IMR-90 (cell line): ENCODE results near the gene PSMB5. TPM values are rescaled to one million over a fixed set of nuclear protein-coding genes. Genes with fewer than 3 reads are reported as not detected.

Experiments
- ATAC-seq: fragments of 200-7000 bp; cut with Tn5 transposase; 2 replicates; pipeline ENCODE4 v1.9.1; 2020; ENCODE audit warnings: low read depth, mild to moderate bottlenecking, moderate library complexity
- BruUV-seq: library from RNA; stranded (reverse); fragments of 400-500 nt; replicated peaks from 2 replicates; lab custom pipeline; 2021; lab: Mats Ljungman, UMichigan
- CTCF ChIA-PET: fragments of 300-600 bp; formaldehyde crosslinking; extraction: SDS; loops from one replicate; lab custom pipeline; 2021; ENCODE audit warnings: antibody characterized with exemption; lab: Yijun Ruan, JAX
- POLR2A ChIA-PET: fragments of 300-600 bp; sonication (Branson Sonifier 250); formaldehyde crosslinking; loops from one replicate; lab custom pipeline; 2022; ENCODE audit warnings: antibody characterized with exemption; ENCODE audit not compliant: unreplicated experiment; lab: Charles Lee
- DNase-seq: peaks from one replicate; pipeline ENCODE4 v3.0.0; 2013
- H2AFZ ChIP-seq: replicated peaks from 2 replicates; pipeline ENCODE3; 2013; ENCODE audit warnings: low read length, mild to moderate bottlenecking; ENCODE audit not compliant: poor library complexity
- H2AK5ac ChIP-seq: 2 replicates; pipeline ENCODE4 v1.6.1; 2013; ENCODE audit warnings: low read depth, low read length, inconsistent platforms
- H2AK9ac ChIP-seq: replicated peaks from 2 replicates; pipeline ENCODE3; 2013; ENCODE audit warnings: mild to moderate bottlenecking, low read depth, low read length, moderate library complexity; ENCODE audit not compliant: poor library complexity
- H2BK120ac ChIP-seq: 2 replicates; pipeline ENCODE4 v1.6.1; 2013; ENCODE audit warnings: low read depth, low read length, inconsistent platforms
- H2BK15ac ChIP-seq: 3 replicates; pipeline ENCODE4 v1.6.1; 2013; ENCODE audit warnings: low read depth, low read length, inconsistent platforms
- H2BK20ac ChIP-seq: 2 replicates; pipeline ENCODE4 v1.6.1; 2013; ENCODE audit warnings: low read depth, mild to moderate bottlenecking, inconsistent platforms, low read length, moderate library complexity
- H2BK5ac ChIP-seq: 2 replicates; pipeline ENCODE4 v1.6.1; 2013; ENCODE audit warnings: mild to moderate bottlenecking, low read depth, low read length, inconsistent platforms; ENCODE audit not compliant: poor library complexity, severe bottlenecking
- H3K14ac ChIP-seq: replicated peaks from 2 replicates; pipeline ENCODE4 v1.6.1; 2013; ENCODE audit warnings: low read depth, low read length, inconsistent platforms
- H3K18ac ChIP-seq: 2 replicates; pipeline ENCODE4 v1.6.1; 2013; ENCODE audit warnings: low read depth, low read length, control low read depth
- H3K23ac ChIP-seq: 2 replicates; pipeline ENCODE4 v1.6.1; 2013; ENCODE audit warnings: low read depth, low read length, inconsistent platforms
- H3K27ac ChIP-seq: 2 replicates; pipeline ENCODE4 v1.5.1; 2013; ENCODE audit warnings: mild to moderate bottlenecking, control low read depth, low read length; ENCODE audit not compliant: insufficient read depth
- H3K27me3 ChIP-seq: 2 replicates; pipeline ENCODE4 v1.6.1; 2013; ENCODE audit warnings: low read length; ENCODE audit not compliant: control insufficient read depth, insufficient read depth
- H3K36me3 ChIP-seq: 2 replicates; pipeline ENCODE4 v1.6.1; 2013; ENCODE audit warnings: low read length, mixed read lengths; ENCODE audit not compliant: control insufficient read depth, insufficient read depth
- H3K4ac ChIP-seq: 2 replicates; pipeline ENCODE4 v1.6.1; 2013; ENCODE audit warnings: low read depth, low read length, inconsistent platforms
- H3K4me1 ChIP-seq: 2 replicates; pipeline ENCODE4 v1.6.1; 2013; ENCODE audit warnings: low read length, mixed read lengths; ENCODE audit not compliant: control insufficient read depth, insufficient read depth
- H3K4me2 ChIP-seq: 2 replicates; pipeline ENCODE4 v1.6.1; 2013; ENCODE audit warnings: low read depth, mild to moderate bottlenecking, control low read depth, low read length, moderate library complexity
- H3K4me3 ChIP-seq: 2 replicates; pipeline ENCODE4 v1.5.1; 2013; ENCODE audit warnings: low read depth, mild to moderate bottlenecking, control low read depth, low read length, moderate library complexity; ENCODE audit not compliant: insufficient read depth
- H3K56ac ChIP-seq: 2 replicates; pipeline ENCODE4 v1.6.1; 2013; ENCODE audit warnings: low read length, inconsistent platforms; ENCODE audit not compliant: insufficient read depth; ENCODE audit errors: extremely low read depth
- H3K79me1 ChIP-seq, 2 experiments: 2 replicates each; pipeline ENCODE4 v1.6.1; 2013; ENCODE audit warnings: low read length in 2 of 2, inconsistent platforms in 1 of 2, low read depth in 1 of 2
- H3K9ac ChIP-seq: 2 replicates; pipeline ENCODE4 v1.6.1; 2013; ENCODE audit warnings: low read depth, low read length, control low read depth
- H3K9me1 ChIP-seq: 2 replicates; pipeline ENCODE4 v1.6.1; 2013; ENCODE audit warnings: low read length, inconsistent platforms; ENCODE audit not compliant: insufficient read depth
- H3K9me3 ChIP-seq: 2 replicates; pipeline ENCODE4 v1.6.1; 2013; ENCODE audit warnings: low read length; ENCODE audit not compliant: control insufficient read depth, insufficient read depth
- H4K20me1 ChIP-seq: 2 replicates; pipeline ENCODE4 v1.6.1; 2013; ENCODE audit warnings: low read length, inconsistent platforms; ENCODE audit not compliant: insufficient read depth
- H4K5ac ChIP-seq: 2 replicates; pipeline ENCODE4 v1.6.1; 2013; ENCODE audit warnings: mild to moderate bottlenecking, low read depth, low read length, control low read depth
- H4K8ac ChIP-seq, 2 experiments: 2 replicates each; pipeline ENCODE4 v1.6.1; 2013; ENCODE audit warnings: low read depth in 2 of 2, low read length in 2 of 2, control low read depth in 1 of 2, inconsistent platforms in 1 of 2
- H4K91ac ChIP-seq: 2 replicates; pipeline ENCODE4 v1.6.1; 2013; ENCODE audit warnings: low read depth, low read length, inconsistent platforms; ENCODE audit not compliant: insufficient read depth
- BHLHE40 ChIP-seq: fragments of 150-350 bp; IDR thresholded peaks from 2 replicates; pipeline ENCODE4 v1.6.1; 2016; ENCODE audit warnings: mild to moderate bottlenecking, low read depth, low read length
- FOS ChIP-seq: fragments of 150-350 bp; IDR thresholded peaks from 2 replicates; pipeline ENCODE4 v1.6.1; 2016; ENCODE audit warnings: low read depth, low read length
- POLR2A ChIP-seq: IDR thresholded peaks from 2 replicates; pipeline ENCODE4 v1.6.1; 2012; ENCODE audit warnings: mild to moderate bottlenecking, low read depth, low read length
- WGBS, 2 experiments: methylation state at CpG; one replicate each; pipeline versions ENCODE4 v1.1.5 to v1.1.7; 2013; ENCODE audit warnings: missing lambda C conversion rate in 2 of 2; ENCODE audit not compliant: insufficient read length in 1 of 2; ENCODE audit errors: extremely low coverage in 2 of 2; 5-methylcytosine and 5-hydroxymethylcytosine counted together
- dilution Hi-C: fragments of 300-500 bp; cut with HindIII; formaldehyde crosslinking; loops from one replicate; pipeline ENCODE4 v1.14.3; 2018; ENCODE audit warnings: low sequenced_read_pairs; ENCODE audit not compliant: unreplicated experiment
- in situ Hi-C: fragments of 300-500 bp; cut with MboI; formaldehyde crosslinking; loops from 3 replicates; pipeline ENCODE4 v1.14.3; 2019; ENCODE audit warnings: low sequenced_read_pairs, inconsistent platforms, mixed read lengths
- intact Hi-C: fragments of 100-400 bp; cut with micrococcal nuclease; formaldehyde crosslinking; loops from 2 replicates; pipeline ENCODE4 v1.10.0; 2022
- polyA plus RNA-seq, 3 experiments: library from polyadenylated mRNA; depleted of rRNA; stranded (reverse); fragments of >200 nt; gene quantifications; 2 replicates each; pipeline ENCODE4 v1.2.3, GENCODE V29; 2012; ENCODE audit warnings: low replicate concordance in 1 of 3
- total RNA-seq: library from RNA; depleted of rRNA; stranded (reverse); fragments of >200 nt; gene quantifications from 2 replicates; pipeline ENCODE4 v1.2.3, GENCODE V29; 2012
- TF ChIP-seq, protein P1 (sequence below): fragments of 150-350 bp; IDR thresholded peaks from 2 replicates; pipeline ENCODE4 v1.6.1; 2016; ENCODE audit warnings: low read depth, mild to moderate bottlenecking, low read length, moderate library complexity, borderline replicate concordance

Gene PSMB5
- total and polyA plus RNA-seq, 2 of the 4 experiments (the other 2 are of a cell fraction): 310 to 321 TPM

- Histone ChIP-seq H2BK5ac (peak overlapping the region; percentile 86), H3K23ac (peak overlapping the region; percentile 96), H2BK20ac (peak overlapping the region; percentile 41), H2AK9ac (peak overlapping the region; percentile 99), H3K36me3 (peaks cover 24% of the 10 kb centered on the region), H3K4me2 (peak overlapping the region; percentile 92), H2AFZ (no peak overlapping the region), H3K4me3 (peak overlapping the region; percentile 87), H3K27me3 (no peaks in the 10 kb centered on the region), H4K8ac (peak overlapping the region; percentile 87 to 89), H3K56ac (peak overlapping the region; percentile 99), H3K4me1 (peaks cover 36% of the 10 kb centered on the region), H4K91ac (peak overlapping the region; percentile 96), H4K5ac (peak overlapping the region; percentile 21; the same call in 1 of the 2 replicates), H3K79me1 (peaks cover 28 to 64% of the 10 kb centered on the region in 2 experiments), H2AK5ac (peak overlapping the region; percentile 97), H3K27ac (peak overlapping the region; percentile 81), H3K9ac (peak overlapping the region; percentile 90), H3K4ac (peak overlapping the region; percentile 89), H2BK15ac (peak overlapping the region; percentile 83), H4K20me1 (peaks cover 21% of the 10 kb centered on the region), H3K14ac (peak overlapping the region; percentile 95), H2BK120ac (peak overlapping the region; percentile 84), H3K9me3 (no peaks in the 10 kb centered on the region), H3K18ac (peak overlapping the region; percentile 77), H3K9me1 (peaks cover 5% of the 10 kb centered on the region; the same call in 1 of the 2 replicates)
- BruUV-seq: no TSS peak
- intact Hi-C loops (loop anchor here (5.0 to 10.0 kb wide), 5 partner anchors 108 to 593 kb away; partner anchors contain the start of genes LRP10, MMP14 and SLC7A8), dilution Hi-C loops (no loop called here), in situ Hi-C loops (no loop called here)
- TF ChIP-seq BHLHE40 (no peak), POLR2A (no peak; the same call in 1 of the 2 replicates), FOS (no peak)
- TF ChIP-seq, protein P1, sequence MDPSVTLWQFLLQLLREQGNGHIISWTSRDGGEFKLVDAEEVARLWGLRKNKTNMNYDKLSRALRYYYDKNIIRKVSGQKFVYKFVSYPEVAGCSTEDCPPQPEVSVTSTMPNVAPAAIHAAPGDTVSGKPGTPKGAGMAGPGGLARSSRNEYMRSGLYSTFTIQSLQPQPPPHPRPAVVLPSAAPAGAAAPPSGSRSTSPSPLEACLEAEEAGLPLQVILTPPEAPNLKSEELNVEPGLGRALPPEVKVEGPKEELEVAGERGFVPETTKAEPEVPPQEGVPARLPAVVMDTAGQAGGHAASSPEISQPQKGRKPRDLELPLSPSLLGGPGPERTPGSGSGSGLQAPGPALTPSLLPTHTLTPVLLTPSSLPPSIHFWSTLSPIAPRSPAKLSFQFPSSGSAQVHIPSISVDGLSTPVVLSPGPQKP: no peak
- ChIA-PET CTCF (no interaction called here), POLR2A (no interaction called here)
- WGBS, 2 experiments: no CpG with 5 or more reads among the region's 8 CpGs
- ATAC-seq (no peak), DNase-seq (no peak)
Observed at GRCh38 chr14:22979748-22980392, 54.8 kb downstream of the PSMB5 start.
